Measurements from ENCODE around the gene TNFRSF4.

The TNFRSF4 gene

GRCh38 chr1:1166642-1167397, 47.1 kb downstream of the TNFRSF4 start:
- DNase-seq = no peak

GRCh38 chr1:1165900-1166421, 48.0 kb downstream of the TNFRSF4 start:
- no peak for DNase-seq

- no peak for DNase-seq
These were observed 48.5 kb downstream of the TNFRSF4 start for GRCh38 chr1:1165485-1165884.

- no peak for DNase-seq
These were observed 49.1 kb downstream of the TNFRSF4 start for GRCh38 chr1:1164701-1165451.

GRCh38 chr1:1164361-1164700, 49.6 kb downstream of the TNFRSF4 start:
- DNase-seq = no peak

- no peak for DNase-seq
These were observed 50.3 kb downstream of the TNFRSF4 start for GRCh38 chr1:1163538-1164070.

- no peak for DNase-seq
These were observed 51.1 kb downstream of the TNFRSF4 start for GRCh38 chr1:1162597-1163537.

GRCh38 chr1:1161683-1162079, 52.3 kb downstream of the TNFRSF4 start:
- DNase-seq = no peak

All from activated CD4-positive, alpha-beta T cell treated with anti-CD3 and anti-CD28 coated beads, Interleukin-10, Interleukin-2, amounts not matched to agents 100 ng/mL and 50 ng/mL, durations not matched to agents 16 hours and 8 hours (primary cell).